Measurements from ENCODE around the gene XXYLT1.
"Not testable (repeated sequence)": the region's sequence is repeated elsewhere in the genome, so short reads cannot be mapped to it uniquely, and the experiment has no call there.

DNA sequence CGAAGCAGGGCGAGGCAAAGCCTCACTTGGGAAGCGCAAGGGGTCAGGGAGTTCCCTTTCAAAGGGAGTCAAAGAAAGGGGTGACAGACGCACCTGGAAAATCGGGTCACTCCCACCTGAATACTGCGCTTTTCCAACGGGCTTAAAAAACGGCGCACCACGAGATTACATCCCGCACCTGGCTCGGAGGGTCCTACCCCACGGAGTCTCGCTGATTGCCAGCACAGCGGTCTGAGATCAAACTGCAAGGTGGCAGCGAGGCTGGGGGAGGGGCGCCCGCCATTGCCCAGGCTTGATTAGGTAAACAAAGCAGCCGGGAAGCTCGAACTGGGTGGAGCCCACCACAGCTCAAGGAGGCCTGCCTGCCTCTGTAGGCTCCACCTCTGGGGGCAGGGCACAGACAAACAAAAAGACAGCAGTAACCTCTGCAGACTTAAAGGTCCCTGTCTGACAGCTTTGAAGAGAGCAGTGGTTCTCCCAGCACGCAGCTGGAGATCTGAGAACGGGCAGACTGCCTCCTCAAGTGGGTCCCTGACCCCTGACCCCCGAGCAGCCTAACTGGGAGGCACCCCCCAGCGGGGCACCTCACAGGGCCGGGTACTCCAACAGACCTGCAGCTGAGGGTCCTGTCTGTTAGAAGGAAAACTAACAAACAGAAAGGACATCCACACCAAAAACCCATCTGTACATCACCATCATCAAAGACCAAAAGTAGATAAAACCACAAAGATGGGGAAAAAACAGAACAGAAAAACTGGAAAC is 182.9 kb downstream of the XXYLT1 start:
- TF ChIP-seq, protein P1, sequence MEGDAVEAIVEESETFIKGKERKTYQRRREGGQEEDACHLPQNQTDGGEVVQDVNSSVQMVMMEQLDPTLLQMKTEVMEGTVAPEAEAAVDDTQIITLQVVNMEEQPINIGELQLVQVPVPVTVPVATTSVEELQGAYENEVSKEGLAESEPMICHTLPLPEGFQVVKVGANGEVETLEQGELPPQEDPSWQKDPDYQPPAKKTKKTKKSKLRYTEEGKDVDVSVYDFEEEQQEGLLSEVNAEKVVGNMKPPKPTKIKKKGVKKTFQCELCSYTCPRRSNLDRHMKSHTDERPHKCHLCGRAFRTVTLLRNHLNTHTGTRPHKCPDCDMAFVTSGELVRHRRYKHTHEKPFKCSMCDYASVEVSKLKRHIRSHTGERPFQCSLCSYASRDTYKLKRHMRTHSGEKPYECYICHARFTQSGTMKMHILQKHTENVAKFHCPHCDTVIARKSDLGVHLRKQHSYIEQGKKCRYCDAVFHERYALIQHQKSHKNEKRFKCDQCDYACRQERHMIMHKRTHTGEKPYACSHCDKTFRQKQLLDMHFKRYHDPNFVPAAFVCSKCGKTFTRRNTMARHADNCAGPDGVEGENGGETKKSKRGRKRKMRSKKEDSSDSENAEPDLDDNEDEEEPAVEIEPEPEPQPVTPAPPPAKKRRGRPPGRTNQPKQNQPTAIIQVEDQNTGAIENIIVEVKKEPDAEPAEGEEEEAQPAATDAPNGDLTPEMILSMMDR (IDR thresholded peaks at IDR 0.05), result not testable (repeated sequence)
- not testable (repeated sequence) for TF ChIP-seq POLR2A (IDR thresholded peaks at IDR 0.05)
- TF ChIP-seq POLR2AphosphoS5 (IDR thresholded peaks at IDR 0.05; ENCODE audit: insufficient read depth in 1 of 2, low read depth in 1 of 2), result peak in 1 of 2 donors; percentile 27

Data from vagina (tissue), 2 donors.